HG03064 (cell line): ENCODE data around the gene UBE2L3.
A peak's percentile ranks its signal among the peaks of the same experiment; 100 is the strongest.
"Not testable (repeated sequence)": the region's sequence is repeated elsewhere in the genome, so short reads cannot be mapped to it uniquely, and the experiment has no call there.

Experiments
- ATAC-seq: cut with Tn5 transposase; IDR thresholded peaks from one replicate; pipeline ENCODE4 v1.9.1; 2021; ENCODE audit warnings: low read depth; ENCODE audit not compliant: unreplicated experiment

Gene UBE2L3

GRCh38 chr22:21642584-21643448, 75.3 kb downstream of the UBE2L3 start:
- no peak for ATAC-seq

DNA sequence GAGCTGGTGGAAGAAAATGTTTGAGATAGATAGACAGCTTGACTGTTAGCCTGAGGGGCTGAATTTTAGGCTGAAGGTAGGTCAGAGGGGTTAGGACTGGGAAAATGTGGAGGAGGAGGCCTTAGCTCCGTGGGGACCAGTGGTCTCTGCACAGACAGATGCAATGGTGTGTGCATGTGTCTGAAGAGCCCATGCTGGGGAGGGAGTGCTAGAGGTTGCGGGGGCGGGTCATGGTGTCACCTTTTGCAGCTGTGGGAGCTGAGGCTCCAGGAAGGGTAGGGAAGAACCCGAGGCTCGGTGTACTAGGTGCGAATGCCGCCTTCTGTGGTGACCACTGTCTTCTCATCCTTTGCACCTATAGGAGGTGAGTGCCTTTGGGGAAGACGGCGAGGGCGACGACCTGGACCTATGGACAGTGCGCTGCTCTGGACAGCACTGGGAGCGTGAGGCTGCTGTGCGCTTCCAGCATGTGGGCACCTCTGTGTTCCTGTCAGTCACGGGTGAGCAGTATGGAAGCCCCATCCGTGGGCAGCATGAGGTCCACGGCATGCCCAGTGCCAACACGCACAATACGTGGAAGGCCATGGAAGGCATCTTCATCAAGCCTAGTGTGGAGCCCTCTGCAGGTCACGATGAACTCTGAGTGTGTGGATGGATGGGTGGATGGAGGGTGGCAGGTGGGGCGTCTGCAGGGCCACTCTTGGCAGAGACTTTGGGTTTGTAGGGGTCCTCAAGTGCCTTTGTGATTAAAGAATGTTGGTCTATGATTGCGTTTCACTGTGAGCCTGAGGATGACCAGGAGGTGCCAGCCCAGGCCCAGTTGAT, 76.2 kb downstream of the UBE2L3 start:
- ATAC-seq: no peak

- not testable (repeated sequence) for ATAC-seq
These were observed 78.0 kb downstream of the UBE2L3 start for GRCh38 chr22:21645513-21645912.

GRCh38 chr22:21646608-21647590, 79.4 kb downstream of the UBE2L3 start:
- no peak for ATAC-seq

DNA sequence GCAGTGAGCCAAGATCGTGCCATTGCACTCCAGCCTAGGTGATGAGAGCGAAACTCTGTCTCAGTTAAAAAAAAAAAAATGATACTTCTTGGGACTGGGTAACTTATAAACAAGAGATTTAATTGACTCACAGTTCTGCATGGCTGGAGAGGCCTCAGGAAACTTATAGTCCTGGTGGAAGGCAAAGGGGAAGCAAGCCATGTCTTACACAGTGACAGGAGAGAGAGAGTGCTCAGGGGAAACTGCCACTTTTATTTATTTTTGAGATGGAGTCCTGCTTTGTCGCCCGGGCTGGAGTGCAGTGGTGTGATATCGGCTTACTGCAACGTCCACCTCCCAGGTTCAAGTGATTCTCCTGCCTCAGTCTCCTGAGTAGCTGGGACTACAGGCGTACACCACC, 82.8 kb downstream of the UBE2L3 start:
- ATAC-seq: no peak

GRCh38 chr22:21650823-21651520, 83.5 kb downstream of the UBE2L3 start:
- ATAC-seq: peak; percentile 7

- peak; percentile 24 for ATAC-seq
These were observed 84.1 kb downstream of the UBE2L3 start for GRCh38 chr22:21651521-21652009.

DNA sequence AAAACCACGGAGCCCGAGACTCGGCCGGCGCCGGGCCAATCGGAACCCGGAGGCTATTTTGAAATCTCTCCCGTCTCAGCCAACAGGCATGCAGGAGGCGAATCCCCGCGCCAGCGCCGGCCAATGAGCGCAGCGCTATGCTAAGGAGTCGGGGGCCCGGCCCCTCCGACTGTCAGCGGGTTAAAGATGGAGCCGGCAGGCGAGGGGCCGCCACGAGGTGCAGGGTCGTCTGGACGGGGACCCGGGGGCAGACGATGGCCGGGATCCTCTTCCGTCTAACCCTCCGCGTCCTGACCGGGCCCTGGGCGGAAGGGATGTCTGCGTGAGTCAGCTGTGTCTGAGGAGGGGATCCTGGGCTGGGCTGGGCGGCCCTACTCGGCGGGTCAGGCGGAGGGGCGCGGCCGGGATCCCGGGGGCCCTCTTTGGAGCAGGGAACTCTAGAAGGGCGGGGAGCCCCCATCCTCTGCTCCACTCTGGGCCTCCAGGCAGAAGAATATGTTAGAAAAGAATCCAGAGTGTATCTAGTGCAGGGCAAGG, 84.6 kb downstream of the UBE2L3 start:
- peak; percentile 71 for ATAC-seq

- peak; percentile 9 for ATAC-seq
These were observed 85.3 kb downstream of the UBE2L3 start for GRCh38 chr22:21652547-21653545.

DNA sequence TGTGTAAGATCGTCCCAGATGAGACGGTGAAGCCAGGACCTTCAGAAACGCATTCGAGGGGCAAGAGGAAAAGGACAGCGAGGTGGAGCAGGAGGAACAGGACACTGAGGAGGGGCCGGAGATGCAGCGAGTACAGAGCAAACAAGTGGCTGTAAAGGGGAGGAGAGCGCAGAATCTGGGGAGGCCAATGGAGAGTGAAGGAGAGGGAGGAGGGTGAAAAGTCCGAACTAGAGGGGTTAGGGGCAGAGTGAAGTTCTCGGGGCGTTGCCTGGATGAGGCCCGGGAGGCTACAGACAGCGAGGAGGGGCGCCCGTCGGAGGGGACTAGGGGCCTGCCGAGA, 89.5 kb downstream of the UBE2L3 start:
- no peak for ATAC-seq

DNA sequence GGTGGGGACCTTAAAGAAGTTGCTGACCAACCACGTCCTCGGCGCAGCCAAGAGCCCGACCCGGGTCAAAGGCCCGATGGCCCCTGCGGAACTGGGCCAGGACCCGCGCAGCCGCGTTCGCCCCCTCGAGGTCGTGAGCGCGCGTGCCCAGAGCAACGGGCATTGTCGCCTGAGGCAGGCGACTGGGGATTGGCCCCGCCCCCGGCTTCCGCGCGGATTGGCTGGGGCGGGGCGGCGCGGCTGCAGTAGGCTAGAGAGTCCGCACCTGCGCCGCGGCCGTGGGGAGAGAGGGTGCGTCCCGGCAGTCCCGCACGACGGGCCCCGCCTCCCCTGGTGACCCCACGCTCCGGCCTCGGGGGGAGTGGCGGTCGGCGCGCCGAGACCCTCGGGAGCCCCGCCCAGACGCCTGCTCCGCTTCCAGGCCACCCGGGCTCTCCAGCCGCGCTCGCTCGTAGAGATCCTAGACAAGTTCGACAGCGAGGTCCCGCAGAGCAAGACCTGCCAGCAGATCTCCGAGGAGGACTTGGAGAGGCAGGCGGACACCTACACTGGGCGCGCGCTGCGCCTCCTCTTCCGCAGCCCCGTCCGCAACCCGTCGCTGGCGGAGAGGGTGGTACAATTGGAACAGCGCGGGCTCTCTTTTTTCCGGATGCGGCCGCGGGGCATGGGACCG, 90.0 kb downstream of the UBE2L3 start:
- ATAC-seq: peak; percentile 60

GRCh38 chr22:21659864-21660525, 92.5 kb downstream of the UBE2L3 start:
- ATAC-seq: no peak

GRCh38 chr22:21660904-21661303, 93.4 kb downstream of the UBE2L3 start:
- no peak for ATAC-seq

DNA sequence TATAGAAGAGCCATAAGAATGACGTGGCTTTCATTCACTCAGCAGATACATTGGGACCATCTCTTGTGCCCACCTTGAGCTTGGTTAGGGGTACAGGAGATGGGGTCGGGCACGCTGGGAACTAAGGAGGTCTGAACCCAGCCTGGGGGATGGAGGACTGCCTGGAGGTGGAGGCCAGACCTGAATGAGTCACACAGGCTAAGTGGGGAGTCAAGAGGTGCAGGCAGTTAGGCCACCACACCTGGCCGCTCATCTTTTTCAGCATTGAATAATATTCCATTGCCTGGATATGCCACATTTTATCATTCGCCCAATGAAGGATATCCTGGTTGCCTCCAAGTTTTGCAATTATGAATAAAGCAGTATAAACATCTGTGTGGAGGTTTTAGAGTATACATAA, 94.5 kb downstream of the UBE2L3 start:
- ATAC-seq: no peak

- ATAC-seq: no peak
These were observed 96.2 kb downstream of the UBE2L3 start for GRCh38 chr22:21663738-21664137.

GRCh38 chr22:21665047-21665851, 97.7 kb downstream of the UBE2L3 start:
- ATAC-seq: no peak
